Right lobe of liver (tissue), 4 donors: ENCODE results near the gene BABAM1.

ENCODE experiments used
- CTCF ChIP-seq, 4 donors: fragments of 200-600 bp in 3 of 4; fragments of 450-650 bp in 1 of 4; IDR thresholded peaks; one replicate each; pipeline versions ENCODE4 v1.5.1 to v1.8.0; 2016 to 2022; ENCODE audit warnings: antibody characterized with exemption in 4 of 4, mild to moderate bottlenecking in 2 of 4
- POLR2A ChIP-seq: fragments of 450-650 bp; IDR thresholded peaks from one replicate; pipeline ENCODE4 v1.6.1; 2017; ENCODE audit warnings: antibody characterized with exemption, mild to moderate bottlenecking
- donor health status: DM: no; HTN: no; CAD: no.
- donor health status: DM: no; HTN: no; CAD: no.
- donor health status: DM: no; HTN: yes; CAD: no.

GRCh38 chr19:17262557-17262956 lies 4.7 kb upstream of the BABAM1 start:
- TF ChIP-seq CTCF (IDR thresholded peaks at IDR 0.05) (no peak), POLR2A (no peak)
